NCI-H2029 (cell line): ENCODE measurements around the gene IL1F10.

Experiments used
- DNase-seq: peaks from one replicate; lab custom pipeline; 2025; lab: John Stamatoyannopoulos, UW

IL1F10 gene

DNA sequence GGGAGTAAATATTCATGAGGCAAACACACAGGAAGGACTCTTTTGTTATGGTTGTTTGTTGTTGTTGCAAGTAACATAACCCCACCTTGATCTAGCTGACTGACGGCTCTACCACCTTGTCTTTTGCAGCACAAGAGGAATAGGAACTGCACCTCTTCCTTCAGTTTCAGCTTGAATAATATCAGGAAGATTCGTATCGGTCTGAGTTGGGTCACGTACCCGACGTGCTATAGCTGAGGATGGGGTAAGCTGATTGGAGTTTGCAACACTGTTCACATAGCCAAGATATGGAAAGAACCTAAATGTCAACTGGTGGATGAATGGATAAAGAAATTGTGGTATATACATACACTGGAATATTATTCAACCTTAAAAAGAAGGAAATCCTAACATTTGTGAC lies 45.1 kb downstream of the IL1F10 start:
- DNase-seq = no peak

DNA sequence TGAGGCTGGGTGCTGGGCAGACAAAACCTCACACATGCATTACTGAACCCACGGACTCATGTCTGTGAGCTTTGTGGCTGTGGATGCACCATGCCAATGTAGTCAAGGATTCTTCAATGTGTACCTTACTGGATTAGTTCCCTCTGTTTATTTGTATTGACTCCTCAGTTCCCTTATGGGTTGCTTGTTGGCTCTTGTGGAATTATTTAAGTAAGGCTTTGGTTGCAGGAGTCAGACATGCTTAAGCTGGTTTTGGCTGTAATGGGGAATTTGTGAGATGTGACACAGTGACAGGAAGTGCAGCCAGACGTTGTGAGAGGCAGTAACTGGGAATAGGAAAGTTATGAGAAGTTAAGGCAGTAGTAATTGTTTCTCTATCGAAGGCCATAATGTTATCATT lies 46.0 kb downstream of the IL1F10 start:
- DNase-seq = no peak

DNA sequence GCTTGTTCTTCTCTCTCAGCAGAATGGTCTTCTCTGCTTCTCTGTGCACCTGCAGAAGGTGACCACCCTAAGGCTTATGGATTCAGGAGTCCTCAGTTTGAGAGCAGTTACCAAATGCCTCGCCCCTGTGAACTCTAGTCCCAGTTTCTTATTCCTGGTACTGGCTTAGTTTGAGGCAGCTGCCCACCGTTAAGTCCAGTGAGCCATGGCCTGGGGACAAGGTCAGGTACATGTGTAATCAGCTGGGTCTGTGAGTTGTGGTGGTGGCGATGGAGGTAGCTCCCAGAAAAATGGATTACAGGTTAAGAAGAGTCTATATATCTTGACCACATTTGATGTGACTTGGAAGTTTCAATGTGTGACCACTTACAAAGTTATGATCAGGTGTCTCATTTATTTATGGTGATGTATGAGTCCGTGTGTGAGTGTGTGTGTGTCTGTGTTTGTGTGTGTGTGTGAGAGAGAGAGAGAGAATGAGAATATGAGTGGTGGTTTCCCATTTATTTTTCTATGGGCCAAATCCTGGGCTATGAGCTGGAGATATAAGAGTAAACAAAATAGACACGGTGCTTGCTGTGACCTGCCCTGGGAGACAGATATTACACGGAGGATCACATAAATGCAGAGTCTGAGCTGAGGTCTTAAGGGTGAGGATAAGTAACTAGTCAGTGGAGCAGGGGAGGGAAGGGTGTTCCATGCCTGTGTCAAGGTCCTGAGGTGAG lies 46.6 kb downstream of the IL1F10 start:
- DNase-seq = no peak

DNA sequence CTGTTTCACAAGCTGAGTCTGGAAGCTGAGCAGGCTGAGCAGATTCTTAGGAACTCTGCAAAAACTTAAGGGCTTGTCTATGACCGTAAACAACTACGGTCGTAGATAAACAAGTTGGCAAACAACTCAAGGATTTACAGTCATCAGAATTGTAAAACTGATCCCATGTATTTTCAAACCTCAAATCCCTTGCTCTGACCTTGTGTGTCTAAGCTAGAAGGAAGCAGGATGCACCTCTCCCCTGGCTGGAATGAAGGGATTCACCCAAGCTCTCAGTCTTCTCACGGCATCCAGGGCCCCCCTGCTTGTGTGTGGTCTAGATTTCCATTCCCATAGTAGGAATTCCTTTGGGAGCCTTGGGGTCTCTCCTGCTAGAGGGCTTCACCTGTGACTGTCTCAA lies 47.2 kb downstream of the IL1F10 start:
- DNase-seq = no peak

DNA sequence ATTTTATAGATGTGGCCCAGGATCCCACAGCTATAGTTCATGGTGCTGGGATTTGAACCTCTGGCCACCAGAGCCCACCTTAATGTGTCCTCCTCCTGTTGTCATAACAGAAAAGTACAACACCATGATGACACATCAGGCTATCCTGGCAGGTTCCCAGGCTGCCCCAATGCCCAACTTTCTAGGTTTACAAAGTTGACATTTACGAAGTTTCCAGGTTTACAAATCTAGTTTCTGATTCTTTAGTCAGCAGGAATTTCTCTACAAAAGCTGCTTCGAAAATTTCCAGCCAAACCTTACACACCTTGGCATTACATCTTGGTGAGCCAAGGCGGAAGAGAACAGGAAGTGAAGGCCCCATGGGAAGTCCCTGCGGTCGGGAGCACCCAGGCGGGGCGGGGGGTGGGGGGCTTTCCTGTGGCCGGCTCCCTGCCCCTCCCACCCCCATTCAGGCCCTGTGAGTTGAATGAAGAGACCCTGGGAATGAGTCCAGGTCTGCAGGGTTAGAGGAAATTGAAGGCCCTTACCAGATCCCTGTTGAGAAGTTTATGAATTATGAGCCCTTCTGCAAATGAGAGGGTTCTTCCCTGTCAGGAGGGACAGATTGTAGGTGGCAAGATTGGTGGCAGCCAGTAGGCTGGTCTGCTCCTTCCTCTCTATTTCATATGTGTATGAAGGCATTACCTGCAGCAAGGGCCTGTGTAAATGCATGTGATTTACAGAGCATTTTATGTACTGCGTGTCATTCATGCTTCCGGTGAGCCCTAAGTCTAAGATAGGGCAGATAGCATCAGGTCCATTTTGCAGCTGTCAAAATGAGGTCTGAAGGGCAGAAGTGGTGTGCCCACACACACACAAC lies 48.6 kb downstream of the IL1F10 start:
- no peak for DNase-seq

DNA sequence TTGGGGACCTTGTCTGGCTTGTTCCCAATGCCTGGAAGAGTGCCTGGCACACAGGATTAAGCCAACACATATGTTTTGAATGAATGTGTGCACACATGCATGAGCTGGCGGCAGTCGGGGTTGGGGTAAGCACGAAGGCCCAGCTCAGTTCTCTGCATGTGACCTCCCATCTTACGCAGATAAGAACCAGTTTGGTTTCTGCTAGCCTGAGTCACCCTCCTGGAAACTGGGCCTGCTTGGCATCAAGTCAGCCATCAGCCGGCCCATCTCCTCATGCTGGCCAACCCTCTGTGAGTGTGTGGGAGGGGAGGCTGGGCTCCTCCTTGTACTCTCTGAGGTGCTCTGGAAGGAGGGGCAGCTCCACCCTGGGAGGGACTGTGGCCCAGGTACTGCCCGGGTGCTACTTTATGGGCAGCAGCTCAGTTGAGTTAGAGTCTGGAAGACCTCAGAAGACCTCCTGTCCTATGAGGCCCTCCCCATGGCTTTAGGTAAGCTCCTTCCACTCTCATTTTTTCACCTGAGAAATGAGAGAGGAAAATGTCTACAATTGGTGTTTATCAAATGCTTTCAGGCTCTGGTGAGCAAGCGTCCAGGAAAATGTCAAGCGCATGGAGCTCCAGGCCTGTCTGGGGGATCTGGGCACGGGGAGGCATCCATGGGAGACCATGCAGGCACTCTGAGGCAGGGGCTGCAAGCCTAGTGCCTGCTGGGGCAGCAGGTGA lies 49.9 kb downstream of the IL1F10 start:
- DNase-seq = no peak

DNA sequence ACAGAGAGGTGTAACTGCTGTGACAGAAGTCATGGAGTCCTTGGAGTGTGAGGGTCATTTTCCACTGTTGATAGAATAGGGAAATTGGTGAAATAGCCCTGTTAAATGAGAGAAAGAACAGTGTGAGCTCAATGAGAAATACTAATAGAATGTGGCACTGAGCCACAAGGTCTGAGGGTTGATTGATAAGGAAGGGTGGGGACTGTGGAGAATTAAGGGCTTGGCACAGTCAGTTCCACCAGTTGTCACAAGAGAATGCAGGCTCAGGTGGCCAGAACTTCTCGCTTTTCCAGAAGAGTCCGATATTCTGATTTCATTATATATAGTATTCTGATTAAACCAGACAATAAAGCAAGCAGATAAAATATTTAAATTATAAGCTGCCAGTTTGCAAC lies 50.5 kb downstream of the IL1F10 start:
- DNase-seq = no peak

DNA sequence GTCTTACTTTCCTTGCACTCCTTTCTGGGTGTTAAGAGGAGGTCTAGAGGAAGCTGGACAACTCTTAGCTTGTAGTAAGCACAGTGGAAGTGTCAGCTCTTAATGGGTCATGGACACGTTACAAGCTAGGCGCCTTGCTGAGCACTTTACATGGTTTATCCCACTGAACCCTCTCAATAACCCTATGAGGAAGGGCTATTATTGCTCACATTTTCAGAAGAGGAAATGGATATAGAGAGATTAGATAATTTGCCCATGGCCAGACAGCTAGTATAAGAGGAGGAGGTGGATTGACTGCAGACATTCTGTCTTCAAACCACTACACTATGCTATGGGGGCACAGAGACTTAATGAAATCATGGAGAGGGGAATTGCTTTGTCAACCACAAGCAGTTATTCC lies 51.3 kb downstream of the IL1F10 start:
- no peak for DNase-seq

DNA sequence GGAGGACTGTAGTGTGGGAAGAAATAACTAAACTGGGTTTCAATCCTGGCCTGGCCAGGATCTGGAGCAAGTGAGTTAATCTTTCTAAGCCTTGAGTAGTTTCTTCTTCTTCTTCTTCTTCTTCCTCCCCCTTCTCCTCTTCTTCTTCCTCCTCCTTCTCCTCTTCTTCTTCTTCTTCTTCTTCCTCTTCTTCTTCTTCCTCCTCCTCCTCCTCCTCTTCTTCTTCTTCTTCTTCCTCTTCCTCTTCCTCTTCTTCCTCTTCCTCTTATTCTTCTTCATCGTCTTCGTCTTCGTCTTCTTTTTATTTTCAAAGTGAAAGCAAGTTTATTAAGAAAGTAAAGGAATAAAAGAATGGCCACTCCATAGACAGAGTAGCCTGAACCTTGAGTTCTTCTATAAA lies 53.1 kb downstream of the IL1F10 start:
- DNase-seq = no peak

DNA sequence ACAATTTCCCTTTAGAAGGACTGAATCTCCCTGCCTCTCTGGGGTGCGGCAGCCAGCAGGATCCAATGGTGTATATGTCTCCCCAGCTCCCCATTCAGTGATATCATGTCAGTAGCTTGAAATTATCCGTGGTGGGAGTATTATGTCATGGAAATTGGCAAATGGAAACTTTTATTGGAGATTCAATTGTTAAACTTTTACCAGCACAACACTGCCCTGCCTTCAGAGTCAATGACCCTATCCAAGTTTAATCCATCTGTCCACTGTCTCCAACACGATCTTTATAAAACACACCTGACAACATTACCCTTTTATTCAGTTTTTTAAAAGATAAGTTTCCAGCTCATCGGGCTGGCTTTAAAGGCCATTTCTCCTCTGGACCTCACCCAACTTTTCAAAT lies 54.6 kb downstream of the IL1F10 start:
- DNase-seq = no peak

DNA sequence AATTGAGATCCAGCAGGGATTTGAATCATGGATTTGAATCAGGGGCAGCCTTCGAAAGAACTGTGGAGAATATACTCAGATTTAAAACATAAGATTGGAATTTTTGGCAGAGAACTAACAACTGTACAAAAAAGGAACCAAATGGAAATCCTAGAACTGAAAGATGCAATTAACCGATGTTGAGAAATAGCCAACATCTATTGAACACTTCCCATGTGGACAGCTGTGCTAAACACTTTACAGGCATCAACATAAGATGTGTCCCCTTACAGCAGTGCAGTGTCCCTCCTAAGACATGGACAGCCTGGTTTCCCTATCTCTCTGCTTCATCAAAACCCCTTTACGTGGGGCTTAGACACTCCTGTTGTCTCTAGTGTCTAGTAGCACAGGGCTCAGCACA lies 56.0 kb downstream of the IL1F10 start:
- no peak for DNase-seq

DNA sequence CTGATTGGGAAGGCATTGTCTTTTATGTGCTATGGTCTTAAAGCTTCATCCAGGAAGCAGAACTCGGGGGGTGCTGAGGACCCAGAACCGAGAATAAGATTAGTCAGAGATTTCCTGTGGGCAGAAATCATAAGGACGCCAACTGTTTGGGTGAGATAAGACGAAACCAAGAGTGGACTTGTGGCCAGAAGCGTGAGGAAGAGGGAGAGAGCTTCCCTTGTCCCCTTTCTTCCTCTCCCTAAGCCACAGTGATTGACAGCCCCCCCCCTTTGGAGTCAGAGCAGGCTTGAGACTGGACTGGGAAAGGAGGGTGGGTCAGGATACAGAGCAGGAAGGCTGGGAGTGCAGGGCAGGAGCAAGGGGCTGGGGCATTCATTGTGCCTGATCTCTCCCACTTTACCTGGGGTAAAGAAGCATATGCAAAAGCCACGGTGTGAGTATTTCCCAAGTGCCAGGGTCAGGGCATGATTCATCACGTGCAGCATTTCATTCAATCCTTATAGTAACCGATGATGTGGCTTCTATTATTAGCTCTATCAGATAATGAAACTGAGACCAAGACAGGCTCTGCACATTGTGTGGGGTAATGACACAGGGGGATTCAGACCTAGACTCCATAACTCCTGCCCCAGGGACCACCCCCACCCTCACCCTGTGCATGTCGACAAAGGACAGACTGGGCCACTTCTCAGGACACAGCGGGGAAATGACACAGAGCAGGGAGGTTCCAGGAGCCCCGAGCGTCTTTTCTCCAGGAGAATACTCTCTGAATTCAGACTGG lies 56.6 kb downstream of the IL1F10 start:
- DNase-seq = no peak
